ENCODE data around the gene HSPA13. TPM values are rescaled to one million over a fixed set of nuclear protein-coding genes. Genes with fewer than 3 reads are reported as not detected.
"Not testable (repeated sequence)": the region's sequence is repeated elsewhere in the genome, so short reads cannot be mapped to it uniquely, and the experiment has no call there.

HSPA13 gene
- total RNA-seq, 5 donors from 2014 or later (not counting 1 experiment from before 2014, with no cell fraction given), result 23.5 to 25.0 (median 24.4) TPM

DNA sequence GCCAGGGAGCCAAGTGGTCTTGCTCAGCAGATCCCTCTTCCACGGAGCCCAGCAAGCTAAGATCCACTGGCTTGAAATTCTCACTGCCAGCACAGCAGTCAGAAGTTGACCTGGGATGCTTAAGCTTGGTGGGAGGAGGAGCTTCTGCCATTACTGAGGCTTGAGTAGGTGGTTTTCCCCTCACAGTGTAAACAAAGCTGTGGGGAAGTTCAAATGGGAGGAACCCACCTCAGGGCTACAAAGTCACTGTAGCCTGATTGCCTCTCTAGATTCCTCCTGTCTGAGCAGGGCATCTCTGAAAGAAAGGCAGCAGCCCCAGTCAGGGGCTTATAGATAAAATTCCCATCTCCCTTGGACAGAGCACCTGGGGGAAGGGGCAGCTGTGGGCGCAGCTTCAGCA is 55.6 kb downstream of the HSPA13 start:
- H3K36me3 Mint-ChIP-seq; H3K9me3 Mint-ChIP-seq; H3K4me1 ChIP-seq (ENCODE audit: control insufficient read depth in 1 of 2, extremely low read depth in 1 of 2, insufficient read depth in 2 of 2, low read length in 2 of 2); H3K27me3 ChIP-seq (replicated peaks in 1 of 2; ENCODE audit: control insufficient read depth in 2 of 2, extremely low read depth in 1 of 2, insufficient read depth in 2 of 2, low read length in 1 of 2); H3K4me1 Mint-ChIP-seq; H3K36me3 ChIP-seq (ENCODE audit: control insufficient read depth in 2 of 2, extremely low read depth in 1 of 2, insufficient read depth in 1 of 2, low read length in 1 of 2); H3K27ac ChIP-seq (ENCODE audit: low read length); H3K4me3 ChIP-seq (ENCODE audit: control insufficient read depth in 1 of 2, extremely low read depth in 1 of 2, low read length in 1 of 2); H3K27ac Mint-ChIP-seq; H3K4me3 Mint-ChIP-seq; H3K9me3 ChIP-seq; ATAC-seq (replicated peaks in 1 of 4); DNase-seq: not testable (repeated sequence)
- H3K27me3 Mint-ChIP-seq, result peaks cover 27 to 36% of the 10 kb centered on the region in 2 donors
- WGBS (ENCODE audit: insufficient coverage), result 29% methylated on average over 1 of the region's 2 CpGs
- CTCF ChIA-PET, result interaction anchor here in 1 of 2 donors (0.7 kb wide), 1 partner anchor 411 kb away, joined by 5 read pairs; no protein-coding TSS in a partner anchor
- POLR2A ChIA-PET, result interaction anchor here in 1 of 2 donors (0.5 kb wide), 1 partner anchor 356 kb away, joined by 3 read pairs; no protein-coding TSS in a partner anchor

DNA sequence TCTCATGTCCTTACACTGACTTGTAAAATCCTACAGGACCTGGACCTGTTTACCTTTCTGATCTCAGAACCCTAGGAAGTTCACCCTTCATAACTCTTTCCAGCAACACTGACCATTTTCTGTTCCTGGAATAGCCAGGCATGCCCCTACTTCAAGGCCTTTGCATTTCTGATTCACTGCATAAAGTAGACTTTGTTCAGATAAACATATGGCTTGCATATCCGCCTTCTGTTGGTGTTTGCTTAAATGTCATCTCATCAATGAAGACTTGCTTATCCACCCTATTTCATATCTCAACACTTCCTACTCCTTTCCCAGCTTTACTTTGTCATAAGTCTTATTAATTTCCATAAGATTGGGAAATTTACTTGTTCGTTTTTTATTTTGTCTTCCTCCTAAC is 57.4 kb downstream of the HSPA13 start:
- H3K36me3 ChIP-seq (ENCODE audit: control insufficient read depth in 2 of 2, extremely low read depth in 1 of 2, insufficient read depth in 1 of 2, low read length in 1 of 2), result no peaks in the 10 kb centered on the region
- ATAC-seq (replicated peaks in 1 of 4) (no peak), DNase-seq (no peak)
- H3K27me3 ChIP-seq (replicated peaks in 1 of 2; ENCODE audit: control insufficient read depth in 2 of 2, extremely low read depth in 1 of 2, insufficient read depth in 2 of 2, low read length in 1 of 2), result peaks cover 0 to 9% of the 10 kb centered on the region in 2 experiments
- ChIA-PET POLR2A (no interaction called here), CTCF (no interaction called here)
- no peaks in the 10 kb centered on the region for H3K9me3 ChIP-seq
- no peak overlapping the region for H3K4me3 Mint-ChIP-seq
- no peak overlapping the region for H3K4me3 ChIP-seq (ENCODE audit: control insufficient read depth in 1 of 2, extremely low read depth in 1 of 2, low read length in 1 of 2)
- H3K4me1 ChIP-seq (ENCODE audit: control insufficient read depth in 1 of 2, extremely low read depth in 1 of 2, insufficient read depth in 2 of 2, low read length in 2 of 2), result no peaks in the 10 kb centered on the region
- H3K27ac ChIP-seq (ENCODE audit: low read length), result no peak overlapping the region
- H3K9me3 Mint-ChIP-seq, result peaks cover 0 to 6% (median 5%) of the 10 kb centered on the region in 3 donors
- H3K27ac Mint-ChIP-seq, result no peak overlapping the region
- no peaks in the 10 kb centered on the region for H3K4me1 Mint-ChIP-seq
- no CpG with 5 or more reads among the region's 2 CpGs for WGBS (ENCODE audit: insufficient coverage)
- no peaks in the 10 kb centered on the region for H3K36me3 Mint-ChIP-seq
- peaks cover 30 to 39% of the 10 kb centered on the region in 2 donors for H3K27me3 Mint-ChIP-seq

Other genes starting within 250 kb of the HSPA13 start
- not detected for gene LIPI, start 172.2 kb downstream of the HSPA13 start, total RNA-seq
- gene RBM11, start 167.0 kb downstream of the HSPA13 start, total RNA-seq, result 10 to 100 TPM in 1 of 5 donors, 1 to 10 TPM in 4; 2.5 to 16.8 (median 6.2) TPM
- 10 to 100 TPM; 25.3 to 64.6 (median 45.4) TPM for gene SAMSN1, start 163.2 kb upstream of the HSPA13 start, total RNA-seq

All from T-cell (primary cell).